HepG2 (cell line): Measurements from ENCODE around the gene BAZ1A. TPM values are rescaled to one million over a fixed set of nuclear protein-coding genes. Genes with fewer than 3 reads are reported as not detected.
A peak's percentile ranks its signal among the peaks of the same experiment; 100 is the strongest.

ENCODE experiments used
- ATAC-seq: fragments of 200-7000 bp; cut with Tn5 transposase; 3 replicates; pipeline ENCODE4 v1.9.1; 2020; ENCODE audit warnings: mild to moderate bottlenecking, moderate library complexity
- BruUV-seq: library from RNA; stranded (reverse); fragments of 400-500 nt; replicated peaks from 2 replicates; lab custom pipeline; 2021; lab: Mats Ljungman, UMichigan
- CTCF ChIA-PET: fragments of 300-600 bp; formaldehyde crosslinking; extraction: SDS; loops from one replicate; lab custom pipeline; 2021; ENCODE audit warnings: low total read pairs, inconsistent platforms, low intra/inter-chr PET ratio; lab: Yijun Ruan, JAX
- POLR2A ChIA-PET: fragments of 350-600 bp; sonication (Branson Sonifier 250); formaldehyde crosslinking; loops from one replicate; lab custom pipeline; 2020; ENCODE audit warnings: antibody characterized with exemption, inconsistent platforms; lab: Yijun Ruan, JAX
- DNase-seq: peaks from one replicate; pipeline ENCODE4 v3.0.0-alpha.2; 2015; ENCODE audit warnings: low spot score
- FAIRE-seq: peaks from 3 replicates; lab custom pipeline; 2011; peaks lifted over from hg19 to GRCh38; lab: Jason Lieb, UNC
- H2AFZ ChIP-seq: one replicate; pipeline ENCODE4 v1.6.1; 2011; ENCODE audit warnings: low read length, inconsistent platforms
- H3K27ac ChIP-seq: fragments of 300-600 bp; 3 replicates; pipeline ENCODE4 v1.8.0; 2011; ENCODE audit warnings: mixed run types, mild to moderate bottlenecking, mixed read lengths, low read length, inconsistent platforms; ENCODE audit not compliant: insufficient read depth; ENCODE audit errors: extremely low read length
- H3K27me3 ChIP-seq, 2 experiments: fragments of 200-600 bp in 1 of 2; 2 replicates in 1 of 2; 3 replicates in 1 of 2; pipeline versions ENCODE4 v1.6.0 to v1.8.0; 2011; ENCODE audit warnings: low read length in 2 of 2, mild to moderate bottlenecking in 2 of 2, moderate library complexity in 2 of 2, inconsistent platforms in 1 of 2; ENCODE audit not compliant: insufficient read depth in 2 of 2, control insufficient read depth in 1 of 2
- H3K36me3 ChIP-seq, 2 experiments: fragments of 200-600 bp in 1 of 2; replicated peaks in 1 of 2; 2 replicates in 1 of 2; 3 replicates in 1 of 2; pipeline versions ENCODE4 v1.5.1 to v1.8.0; 2011; ENCODE audit warnings: low read length in 2 of 2, inconsistent platforms in 1 of 2; ENCODE audit not compliant: insufficient read depth in 2 of 2, control insufficient read depth in 1 of 2
- H3K4me1 ChIP-seq: 2 replicates; pipeline ENCODE4 v1.5.1; 2012; ENCODE audit warnings: low read length, inconsistent platforms; ENCODE audit not compliant: insufficient read depth
- H3K4me2 ChIP-seq: 2 replicates; pipeline ENCODE4 v1.6.0; 2011; ENCODE audit warnings: low read depth, low read length, inconsistent platforms
- H3K4me3 ChIP-seq, 3 experiments: fragments of 200-600 bp in 1 of 3; sonication (generic), shearing (Covaris generic) in 1 of 3; replicated peaks in 1 of 3; 2 replicates each; pipeline ENCODE4 v1.5.1; 2011 to 2016; ENCODE audit warnings: low read length in 3 of 3, inconsistent platforms in 2 of 3, low read depth in 2 of 3, mild to moderate bottlenecking in 2 of 3, control low read depth in 1 of 3, mixed read lengths in 1 of 3; ENCODE audit not compliant: insufficient read depth in 1 of 3
- H3K79me2 ChIP-seq: one replicate; pipeline ENCODE4 v1.6.1; 2011; ENCODE audit warnings: low read length, inconsistent platforms; ENCODE audit not compliant: insufficient read depth
- H3K9ac ChIP-seq: 2 replicates; pipeline ENCODE4 v1.6.0; 2011; ENCODE audit warnings: mild to moderate bottlenecking, low read depth, low read length, inconsistent platforms; ENCODE audit not compliant: insufficient read depth
- H3K9me3 ChIP-seq: 2 replicates; pipeline ENCODE4 v1.5.1; 2012; ENCODE audit warnings: mild to moderate bottlenecking, low read length
- H4K20me1 ChIP-seq: 2 replicates; pipeline ENCODE4 v1.6.0; 2011; ENCODE audit warnings: inconsistent platforms, mild to moderate bottlenecking, low read length, moderate library complexity; ENCODE audit not compliant: insufficient read depth
- BCL6 ChIP-seq: IDR thresholded peaks from 2 replicates; pipeline ENCODE4 v1.6.1; 2016; ENCODE audit warnings: missing genetic modification reagents, missing compliant biosample characterization
- CREB1 ChIP-seq, 2 experiments: fragments of 450-650 bp in 1 of 2; IDR thresholded peaks; 2 replicates each; pipeline ENCODE4 v1.6.1; 2016 to 2017; ENCODE audit warnings: control low read depth in 1 of 2, mild to moderate bottlenecking in 1 of 2, missing compliant biosample characterization in 1 of 2, missing genetic modification characterization in 1 of 2
- CTCF ChIP-seq: sonication (generic); formaldehyde crosslinking; IDR thresholded peaks from 2 replicates; pipeline ENCODE4 v1.5.0; 2020; ENCODE audit warnings: mild to moderate bottlenecking, missing genetic modification reagents, moderate library complexity
- DPF2 ChIP-seq: sonication (generic); formaldehyde crosslinking; IDR thresholded peaks from 2 replicates; pipeline ENCODE4 v1.4.0; 2020; ENCODE audit warnings: mild to moderate bottlenecking, low read depth, missing genetic modification reagents, borderline replicate concordance
- EP300 ChIP-seq, 3 experiments: sonication (generic) in 1 of 3; formaldehyde crosslinking in 1 of 3; IDR thresholded peaks; 2 replicates each; pipeline versions ENCODE4 v1.5.1 to v1.6.1; 2011 to 2020; ENCODE audit warnings: low read depth in 2 of 3, low read length in 2 of 3, borderline replicate concordance in 1 of 3, improper control_type of control experiment in 1 of 3, mild to moderate bottlenecking in 1 of 3, missing genetic modification reagents in 1 of 3, moderate library complexity in 1 of 3
- KMT2B ChIP-seq: IDR thresholded peaks from 2 replicates; pipeline ENCODE4 v1.6.1; 2016; ENCODE audit warnings: missing genetic modification reagents, missing compliant biosample characterization
- NCOR1 ChIP-seq: fragments of 200-600 bp; sonication (generic); IDR thresholded peaks from 2 replicates; pipeline ENCODE4 v1.7.0; 2017; ENCODE audit warnings: antibody characterized with exemption, low read length, borderline replicate concordance
- RAD21 ChIP-seq: fragments of 450-650 bp; formaldehyde crosslinking; IDR thresholded peaks from 2 replicates; pipeline ENCODE4 v1.5.0; 2020; ENCODE audit warnings: mild to moderate bottlenecking
- RBFOX2 ChIP-seq: fragments of 200-400 bp; formaldehyde crosslinking; IDR thresholded peaks from 2 replicates; pipeline ENCODE4 v1.6.1; 2017; ENCODE audit warnings: low read depth, mild to moderate bottlenecking, low read length
- RXRA ChIP-seq: sonication (generic); formaldehyde crosslinking; IDR thresholded peaks from 2 replicates; pipeline ENCODE4 v1.5.1; 2020; ENCODE audit warnings: missing genetic modification reagents
- SCMH1 ChIP-seq: sonication (generic); formaldehyde crosslinking; IDR thresholded peaks from 2 replicates; pipeline ENCODE4 v1.9.0; 2021; ENCODE audit warnings: missing genetic modification reagents, mild to moderate bottlenecking, borderline replicate concordance
- SMC3 ChIP-seq: IDR thresholded peaks from 2 replicates; pipeline ENCODE4 v1.6.1; 2011; ENCODE audit warnings: low read length, improper control_type of control experiment
- SRSF1 ChIP-seq: fragments of 200-400 bp; formaldehyde crosslinking; optimal IDR thresholded peaks from 2 replicates; pipeline ENCODE3; 2017; ENCODE audit warnings: mild to moderate bottlenecking, low read depth, low read length, moderate library complexity
- STAG1 ChIP-seq: sonication (generic); formaldehyde crosslinking; IDR thresholded peaks from 2 replicates; pipeline ENCODE4 v1.4.0; 2020; ENCODE audit warnings: missing genetic modification reagents
- THAP11 ChIP-seq: IDR thresholded peaks from 2 replicates; pipeline ENCODE4 v1.6.1; 2016; ENCODE audit warnings: missing biosample characterization, missing genetic modification reagents
- ZNF180 ChIP-seq: sonication (generic); formaldehyde crosslinking; IDR thresholded peaks from 2 replicates; pipeline ENCODE4 v1.4.0; 2020; ENCODE audit warnings: low read depth, missing genetic modification reagents, borderline replicate concordance
- ZNF253 ChIP-seq: sonication (generic); formaldehyde crosslinking; IDR thresholded peaks from 2 replicates; pipeline ENCODE4 v1.8.0; 2022; ENCODE audit warnings: mild to moderate bottlenecking, missing genetic modification reagents, borderline replicate concordance
- ZNF501 ChIP-seq: sonication (generic); formaldehyde crosslinking; IDR thresholded peaks from 2 replicates; pipeline ENCODE4 v1.5.1; 2020; ENCODE audit warnings: mild to moderate bottlenecking, moderate library complexity, missing genetic modification reagents
- ZNF543 ChIP-seq: sonication (generic); formaldehyde crosslinking; IDR thresholded peaks from 2 replicates; pipeline ENCODE4 v1.4.0; 2020; ENCODE audit warnings: mild to moderate bottlenecking, missing genetic modification reagents
- ZNF761 ChIP-seq: sonication (generic); formaldehyde crosslinking; conservative IDR thresholded peaks from 2 replicates; pipeline ENCODE4 v1.4.0; 2020; ENCODE audit warnings: mild to moderate bottlenecking, missing genetic modification reagents
- WGBS: methylation state at CpG from one replicate; pipeline ENCODE4 v1.1.6; 2017; ENCODE audit warnings: low lambda C conversion rate; 5-methylcytosine and 5-hydroxymethylcytosine counted together
- in situ Hi-C: cut with HindIII; loops from 2 replicates; pipeline ENCODE4 v1.10.0; 2017; ENCODE audit warnings: low pct_unique_long_range_greater_than_20kb; ENCODE audit not compliant: extremely low pct_ligation_motif_present
- intact Hi-C: fragments of 100-400 bp; cut with micrococcal nuclease; formaldehyde crosslinking; loops from one replicate; pipeline ENCODE4 v1.10.0; 2022; ENCODE audit not compliant: unreplicated experiment
- polyA plus RNA-seq, 8 experiments: library from polyadenylated mRNA; depleted of rRNA in 3 of 8; stranded (reverse) in 7 of 8; unstranded in 1 of 8; fragments of >200 nt; fragmentation: Illumina TruSeq in 4 of 8; extraction: Trizol in 4 of 8; gene quantifications; 2 replicates each; pipeline versions ENCODE4 v1.2.1 to v1.2.3, GENCODE V29; 2011 to 2016; ENCODE audit warnings: low read depth in 4 of 8, missing spikeins in 1 of 8, mixed read lengths in 1 of 8; ENCODE audit not compliant: insufficient read depth in 1 of 8
- total RNA-seq, 5 experiments: library from RNA; depleted of rRNA; stranded (reverse); fragments of >200 nt; fragmentation: Illumina TruSeq; extraction: Trizol; gene quantifications; 2 replicates each; pipeline ENCODE4 v1.2.3, GENCODE V29; 2016; ENCODE audit warnings: low read depth in 1 of 5
- TF ChIP-seq, protein P1 (sequence below): sonication (generic); formaldehyde crosslinking; IDR thresholded peaks from 2 replicates; pipeline ENCODE4 v1.5.1; 2020; ENCODE audit warnings: missing genetic modification reagents, mild to moderate bottlenecking, borderline replicate concordance
- TF ChIP-seq, protein P2 (sequence below): sonication (generic); formaldehyde crosslinking; IDR thresholded peaks from 2 replicates; pipeline ENCODE4 v1.4.0; 2020; ENCODE audit warnings: missing genetic modification reagents, mild to moderate bottlenecking, borderline replicate concordance

BAZ1A gene
- total and polyA plus RNA-seq, 2 of the 13 experiments (the other 11 are each of a cell fraction or from before 2014, with no cell fraction given) = 20.9 to 56.8 TPM

DNA sequence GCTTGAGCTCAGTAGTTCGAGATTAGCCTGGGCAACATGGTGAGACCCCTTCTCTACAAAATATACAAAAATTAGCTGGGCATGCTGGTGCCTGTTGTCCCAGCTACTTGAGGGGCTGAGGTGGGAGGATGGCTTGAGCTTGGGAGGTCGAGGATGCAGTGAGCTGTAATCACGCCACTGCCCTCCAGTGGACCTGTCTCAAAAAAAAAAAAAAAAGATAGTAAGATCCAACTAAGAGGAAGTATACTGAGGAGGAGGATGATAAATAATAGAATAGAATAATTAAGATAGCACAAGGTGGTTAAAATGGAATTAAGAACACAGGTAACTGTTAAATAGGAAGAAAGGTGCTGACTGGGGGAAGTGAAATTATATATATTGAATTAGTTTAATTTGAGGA, 37.0 kb upstream of the BAZ1A start:
- no peak overlapping the region for H3K4me2 ChIP-seq
- WGBS = 40% methylated on average over 3 of the region's 3 CpGs
- intact Hi-C loops = loop anchor here (10.0 kb wide), 1 partner anchor 237 kb away; no protein-coding TSS in a partner anchor
- H4K20me1 ChIP-seq = no peaks in the 10 kb centered on the region
- BruUV-seq = no TSS peak
- no peaks in the 10 kb centered on the region for H3K36me3 ChIP-seq
- peak; percentile 71 for ATAC-seq
- H3K4me1 ChIP-seq = no peaks in the 10 kb centered on the region
- ChIA-PET CTCF (no interaction called here), POLR2A (interaction anchor here (0.7 to 1.1 kb wide), 2 partner anchors 69 to 124 kb away, joined by 4 read pairs; no protein-coding TSS in a partner anchor)
- in situ Hi-C loops = no loop called here
- H3K27me3 ChIP-seq = no peaks in the 10 kb centered on the region
- peak; percentile 34 for DNase-seq
- H2AFZ ChIP-seq = no peak overlapping the region
- H3K4me3 ChIP-seq = no peak overlapping the region
- no peaks in the 10 kb centered on the region for H3K79me2 ChIP-seq
- no peak for FAIRE-seq
- no peaks in the 10 kb centered on the region for H3K9me3 ChIP-seq
- H3K9ac ChIP-seq = no peak overlapping the region
- no peak overlapping the region for H3K27ac ChIP-seq
- TF ChIP-seq RBFOX2 (no peak), NCOR1 (no peak), KMT2B (CRISPR knock-in tag) (no peak), SCMH1 (no peak), CTCF (CRISPR knock-in tag) (peak; percentile 48), THAP11 (CRISPR knock-in tag) (no peak), RXRA (CRISPR knock-in tag) (no peak), ZNF761 (CRISPR knock-in tag) (no peak), CREB1 (IDR thresholded peaks at IDR 0.05) (no peak), CREB1 (CRISPR knock-in tag; IDR thresholded peaks at IDR 0.05) (no peak), ZNF543 (CRISPR knock-in tag) (no peak), RAD21 (0 out of 2 replicates have a peak, but pooled peaks have one; percentile 7), ZNF180 (CRISPR knock-in tag) (no peak), ZNF501 (CRISPR knock-in tag) (no peak), SRSF1 (no peak), DPF2 (no peak), SMC3 (peak; percentile 18; the same call in 1 of the 2 replicates), BCL6 (CRISPR knock-in tag) (no peak), EP300 (IDR thresholded peaks at IDR 0.05; ENCODE audit: low read depth in 2 of 2, low read length in 2 of 2) (no peak), EP300 (CRISPR knock-in tag; IDR thresholded peaks at IDR 0.05; ENCODE audit: borderline replicate concordance) (no peak), ZNF253 (CRISPR knock-in tag) (no peak), STAG1 (CRISPR knock-in tag) (peak; percentile 64)
- TF ChIP-seq, protein P1, sequence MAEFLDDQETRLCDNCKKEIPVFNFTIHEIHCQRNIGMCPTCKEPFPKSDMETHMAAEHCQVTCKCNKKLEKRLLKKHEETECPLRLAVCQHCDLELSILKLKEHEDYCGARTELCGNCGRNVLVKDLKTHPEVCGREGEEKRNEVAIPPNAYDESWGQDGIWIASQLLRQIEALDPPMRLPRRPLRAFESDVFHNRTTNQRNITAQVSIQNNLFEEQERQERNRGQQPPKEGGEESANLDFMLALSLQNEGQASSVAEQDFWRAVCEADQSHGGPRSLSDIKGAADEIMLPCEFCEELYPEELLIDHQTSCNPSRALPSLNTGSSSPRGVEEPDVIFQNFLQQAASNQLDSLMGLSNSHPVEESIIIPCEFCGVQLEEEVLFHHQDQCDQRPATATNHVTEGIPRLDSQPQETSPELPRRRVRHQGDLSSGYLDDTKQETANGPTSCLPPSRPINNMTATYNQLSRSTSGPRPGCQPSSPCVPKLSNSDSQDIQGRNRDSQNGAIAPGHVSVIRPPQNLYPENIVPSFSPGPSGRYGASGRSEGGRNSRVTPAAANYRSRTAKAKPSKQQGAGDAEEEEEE (CRISPR knock-in tag) = no peak
- TF ChIP-seq, protein P2, sequence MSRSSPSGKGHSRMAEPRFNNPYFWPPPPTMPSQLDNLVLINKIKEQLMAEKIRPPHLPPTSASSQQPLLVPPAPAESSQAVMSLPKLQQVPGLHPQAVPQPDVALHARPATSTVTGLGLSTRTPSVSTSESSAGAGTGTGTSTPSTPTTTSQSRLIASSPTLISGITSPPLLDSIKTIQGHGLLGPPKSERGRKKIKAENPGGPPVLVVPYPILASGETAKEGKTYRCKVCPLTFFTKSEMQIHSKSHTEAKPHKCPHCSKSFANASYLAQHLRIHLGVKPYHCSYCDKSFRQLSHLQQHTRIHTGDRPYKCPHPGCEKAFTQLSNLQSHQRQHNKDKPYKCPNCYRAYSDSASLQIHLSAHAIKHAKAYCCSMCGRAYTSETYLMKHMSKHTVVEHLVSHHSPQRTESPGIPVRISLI = peak; percentile 85; the same call in 1 of the 2 replicates
